K562 (cell line): ENCODE data around the gene GNAT1. TPM values are rescaled to one million over a fixed set of nuclear protein-coding genes. Genes with fewer than 3 reads are reported as not detected.
A peak's percentile ranks its signal among the peaks of the same experiment; 100 is the strongest.

Experiments
- ATAC-seq: fragments of 200-7000 bp; cut with Tn5 transposase; 3 replicates; pipeline ENCODE4 v1.9.1; 2020; ENCODE audit warnings: moderate library complexity
- BruUV-seq: library from RNA; stranded (reverse); fragments of 400-500 nt; replicated peaks from 2 replicates; lab custom pipeline; 2021; lab: Mats Ljungman, UMichigan
- CTCF ChIA-PET: fragments of 300-600 bp; formaldehyde crosslinking; extraction: SDS; loops from one replicate; lab custom pipeline; 2021; ENCODE audit warnings: low intra/inter-chr PET ratio; lab: Yijun Ruan, JAX
- POLR2A ChIA-PET: fragments of 300-600, 350-650 bp; sonication (Branson Sonifier 250); formaldehyde crosslinking; extraction: SDS; loops from one replicate; lab custom pipeline; 2021; ENCODE audit warnings: antibody characterized with exemption, inconsistent platforms; lab: Yijun Ruan, JAX
- DNase-seq, 4 experiments: peaks; one replicate each; pipeline versions ENCODE4 v3.0.0 to v3.0.0-alpha.2; 2011 to 2018; ENCODE audit warnings: low spot score in 3 of 4, mixed read lengths in 3 of 4; ENCODE audit errors: extremely low read depth in 1 of 4
- FAIRE-seq: peaks from 2 replicates; lab custom pipeline; 2011; peaks lifted over from hg19 to GRCh38; lab: Jason Lieb, UNC
- H2AFZ ChIP-seq: 2 replicates; pipeline ENCODE4 v1.6.0; 2011; ENCODE audit warnings: low read depth, low read length, control low read depth, inconsistent platforms
- H3K27ac ChIP-seq: fragments of 200-600 bp; 3 replicates; pipeline ENCODE4 v1.8.0; 2011; ENCODE audit warnings: low read depth, mild to moderate bottlenecking, control low read depth, inconsistent platforms, low read length, moderate library complexity, mixed read lengths; ENCODE audit errors: extremely low read depth
- H3K27me3 ChIP-seq, 2 experiments: fragments of 300-600 bp in 1 of 2; 2 replicates in 1 of 2; 3 replicates in 1 of 2; pipeline versions ENCODE4 v1.6.0 to v1.8.0; 2011; ENCODE audit warnings: inconsistent platforms in 2 of 2, low read length in 2 of 2, mild to moderate bottlenecking in 1 of 2, mixed read lengths in 1 of 2, moderate library complexity in 1 of 2; ENCODE audit not compliant: control insufficient read depth in 2 of 2, insufficient read depth in 2 of 2
- H3K36me3 ChIP-seq: fragments of 300-600 bp; 3 replicates; pipeline ENCODE4 v1.8.0; 2011; ENCODE audit warnings: mild to moderate bottlenecking, low read length, inconsistent platforms; ENCODE audit not compliant: control insufficient read depth, insufficient read depth
- H3K4me1 ChIP-seq, 2 experiments: fragments of 200-600 bp in 1 of 2; replicated peaks in 1 of 2; 2 replicates in 1 of 2; 3 replicates in 1 of 2; pipeline versions ENCODE4 v1.5.1 to v1.8.0; 2011; ENCODE audit warnings: inconsistent platforms in 2 of 2, low read length in 2 of 2, mild to moderate bottlenecking in 1 of 2, mixed read lengths in 1 of 2, moderate library complexity in 1 of 2; ENCODE audit not compliant: control insufficient read depth in 2 of 2, insufficient read depth in 2 of 2
- H3K4me2 ChIP-seq: 2 replicates; pipeline ENCODE4 v1.6.1; 2011; ENCODE audit warnings: low read length, control low read depth, inconsistent platforms, mixed read lengths; ENCODE audit not compliant: insufficient read depth
- H3K4me3 ChIP-seq: fragments of 200-600 bp; sonication (generic), shearing (Covaris generic); 2 replicates; pipeline ENCODE4 v1.5.1; 2016; ENCODE audit warnings: control low read depth, inconsistent platforms
- H3K79me2 ChIP-seq: fragments of 200-600 bp; 3 replicates; pipeline ENCODE4 v1.8.0; 2011; ENCODE audit warnings: low read length, inconsistent platforms; ENCODE audit not compliant: control insufficient read depth, insufficient read depth
- H3K9ac ChIP-seq, 2 experiments: 2 replicates each; pipeline versions ENCODE4 v1.6.0 to v1.6.1; 2011; ENCODE audit warnings: low read depth in 2 of 2, low read length in 2 of 2, control low read depth in 1 of 2, inconsistent platforms in 1 of 2, mild to moderate bottlenecking in 1 of 2, mixed read lengths in 1 of 2; ENCODE audit not compliant: insufficient read depth in 1 of 2
- H3K9me1 ChIP-seq: one replicate; pipeline ENCODE4 v1.6.0; 2011; ENCODE audit warnings: inconsistent platforms, mild to moderate bottlenecking, low read length, moderate library complexity; ENCODE audit not compliant: control insufficient read depth, insufficient read depth
- H3K9me3 ChIP-seq: replicated peaks from 2 replicates; pipeline ENCODE4 v1.5.1; 2011; ENCODE audit warnings: low read depth, low read length, inconsistent platforms; ENCODE audit not compliant: control insufficient read depth, insufficient read depth
- H4K20me1 ChIP-seq: replicated peaks from 2 replicates; pipeline ENCODE4 v1.6.1; 2011; ENCODE audit warnings: low read length, inconsistent platforms, mixed read lengths; ENCODE audit not compliant: control insufficient read depth, insufficient read depth
- ATF1 ChIP-seq, 2 experiments: fragments of 450-650 bp in 1 of 2; IDR thresholded peaks; 2 replicates each; pipeline ENCODE4 v1.6.1; 2016; ENCODE audit warnings: missing compliant biosample characterization in 1 of 2, missing genetic modification characterization in 1 of 2
- GTF2A2 ChIP-seq: IDR thresholded peaks from 2 replicates; pipeline ENCODE4 v1.6.1; 2016; ENCODE audit warnings: mild to moderate bottlenecking, missing genetic modification characterization, missing compliant biosample characterization
- HNRNPUL1 ChIP-seq: fragments of 200-400 bp; formaldehyde crosslinking; IDR thresholded peaks from 2 replicates; pipeline ENCODE4 v1.6.1; 2017; ENCODE audit warnings: low read length
- ILF3 ChIP-seq: fragments of 450-650 bp; IDR thresholded peaks from 2 replicates; pipeline ENCODE4 v1.6.1; 2018; ENCODE audit warnings: antibody characterized with exemption, mild to moderate bottlenecking, moderate library complexity, borderline replicate concordance
- PKNOX1 ChIP-seq: fragments of 450-650 bp; IDR thresholded peaks from 2 replicates; pipeline ENCODE4 v1.6.1; 2016
- THRAP3 ChIP-seq: fragments of 450-650 bp; IDR thresholded peaks from 2 replicates; pipeline ENCODE4 v1.6.1; 2016; ENCODE audit warnings: mild to moderate bottlenecking, inconsistent platforms, borderline replicate concordance
- ZNF133 ChIP-seq: fragments of 250-450 bp; sonication (Bioruptor Pico); IDR thresholded peaks from 2 replicates; pipeline ENCODE4 v1.4.0; 2020; ENCODE audit warnings: mild to moderate bottlenecking
- ZNF140 ChIP-seq: fragments of 250-450 bp; sonication (Bioruptor Pico); IDR thresholded peaks from 2 replicates; pipeline ENCODE4 v1.8.0; 2021; ENCODE audit warnings: moderate library complexity, mild to moderate bottlenecking, inconsistent platforms
- ZNF146 ChIP-seq: IDR thresholded peaks from one replicate; pipeline ENCODE4 v1.6.1; 2018; ENCODE audit warnings: missing compliant biosample characterization; ENCODE audit not compliant: unreplicated experiment
- ZSCAN32 ChIP-seq: fragments of 450-650 bp; formaldehyde crosslinking; IDR thresholded peaks from 2 replicates; pipeline ENCODE4 v1.4.0; 2020; ENCODE audit warnings: mild to moderate bottlenecking, moderate library complexity
- WGBS: fragments of 100-300 bp; shearing (Covaris generic); methylation state at CpG from one replicate; pipeline ENCODE4 v1.1.6; 2016; ENCODE audit warnings: low coverage, mixed read lengths; ENCODE audit not compliant: insufficient coverage; ENCODE audit errors: missing lambda C conversion rate; 5-methylcytosine and 5-hydroxymethylcytosine counted together
- in situ Hi-C: fragments of 300-500 bp; cut with MboI; formaldehyde crosslinking; loops from 4 replicates; pipeline ENCODE4 v1.15.0; 2018; ENCODE audit warnings: inconsistent platforms, mixed read lengths
- intact Hi-C: fragments of 100-400 bp; cut with micrococcal nuclease; formaldehyde crosslinking; loops from 2 replicates; pipeline ENCODE4 v1.14.2; 2022
- polyA plus RNA-seq, 8 experiments: library from polyadenylated mRNA; depleted of rRNA in 4 of 8; stranded (reverse) in 5 of 8; unstranded in 3 of 8; fragments of >200 nt; fragmentation: Nextera tagmentation in 2 of 8; fragmentation: Illumina TruSeq in 1 of 8; extraction: Ambion mirVana in 2 of 8; extraction: Trizol in 1 of 8; gene quantifications; 2 replicates each; pipeline versions ENCODE4 v1.2.1 to v1.2.3, GENCODE V29; 2011 to 2014; ENCODE audit warnings: inconsistent platforms in 1 of 8, missing spikeins in 1 of 8
- total RNA-seq, 7 experiments: library from RNA; depleted of rRNA in 6 of 7; stranded (reverse); fragments of >200 nt in 6 of 7; fragmentation: Illumina TruSeq in 2 of 7; extraction: Trizol in 2 of 7; gene quantifications; 2 replicates each; pipeline versions ENCODE4 v1.2.1 to v1.2.3, GENCODE V29; 2011 to 2021; ENCODE audit warnings: low replicate concordance in 1 of 7

The GNAT1 gene
- total and polyA plus RNA-seq, 9 of the 15 experiments (the other 6 are each of a cell fraction or from before 2014, with no cell fraction given), result not detected

- Histone ChIP-seq H3K36me3 (no peaks in the 10 kb centered on the region), H3K4me1 (peaks cover 2 to 29% of the 10 kb centered on the region in 2 experiments; a peak in 2 of 5 replicates), H3K9me1 (no peaks in the 10 kb centered on the region), H3K27me3 (peaks cover 0 to 15% of the 10 kb centered on the region in 2 experiments; a peak in 2 of 5 replicates), H2AFZ (peak overlapping the region; percentile 85), H3K9me3 (no peaks in the 10 kb centered on the region), H3K79me2 (no peaks in the 10 kb centered on the region), H3K27ac (no peak overlapping the region), H3K9ac (peak overlapping the region in 1 of 2 experiments; percentile 64; a peak in 1 of 4 replicates), H3K4me3 (peak overlapping the region; percentile 26; the same call in 1 of the 2 replicates), H4K20me1 (no peaks in the 10 kb centered on the region; the same call in 1 of the 2 replicates), H3K4me2 (peak overlapping the region; percentile 89)
- in situ Hi-C loops (loop anchor here (5.0 kb wide), 2 partner anchors 32 to 77 kb away; no protein-coding TSS in a partner anchor), intact Hi-C loops (loop anchor here (1.0 kb wide), 2 partner anchors 27 to 31 kb away; no protein-coding TSS in a partner anchor)
- TF ChIP-seq HNRNPUL1, result no peak
- no peak for TF ChIP-seq THRAP3
- TF ChIP-seq PKNOX1, result 0 out of 2 replicates have a peak, but pooled peaks have one; percentile 37
- no peak for TF ChIP-seq ZNF146
- no peak for TF ChIP-seq ZSCAN32
- TF ChIP-seq ZNF133 (CRISPR knock-in tag), result no peak
- no peak for TF ChIP-seq ATF1 (CRISPR knock-in tag; IDR thresholded peaks at IDR 0.05)
- peak; percentile 2; the same call in 1 of the 2 replicates for TF ChIP-seq ATF1 (tag; IDR thresholded peaks at IDR 0.05)
- TF ChIP-seq ZNF140, result no peak
- TF ChIP-seq GTF2A2 (tag), result no peak
- no peak for TF ChIP-seq ILF3
- no TSS peak for BruUV-seq
- peak; percentile 94 for ATAC-seq
- DNase-seq, result peak; percentile 60 to 87 (median 84)
- 23% methylated on average over 6 of the region's 14 CpGs for WGBS
- ChIA-PET CTCF (interaction anchor here (0.7 to 4.9 kb wide), 7 partner anchors 28 to 78 kb away, joined by 3 to 91 read pairs (median 5); no protein-coding TSS in a partner anchor), POLR2A (interaction anchor here (0.6 to 0.9 kb wide), 6 partner anchors 31 to 196 kb away, joined by 3 to 4 read pairs (median 3); no protein-coding TSS in a partner anchor)
- no peak for FAIRE-seq
Observed at GRCh38 chr3:50194903-50195500, 3.6 kb downstream of the GNAT1 start.
